G401 (cell line): Measurements from ENCODE around the gene ENAH. TPM values are rescaled to one million over a fixed set of nuclear protein-coding genes. Genes with fewer than 3 reads are reported as not detected.

Experiments used
- DNase-seq: peaks from one replicate; pipeline ENCODE4 v3.0.0-alpha.2; 2015; ENCODE audit warnings: low spot score
- in situ Hi-C: cut with HindIII; loops from 2 replicates; pipeline ENCODE4 v1.10.0; 2016; ENCODE audit warnings: low sequenced_read_pairs, mixed read lengths
- total RNA-seq: library from RNA; depleted of rRNA; stranded (reverse); fragments of >200 nt; shearing (Covaris generic); gene quantifications from 2 replicates; pipeline ENCODE4 v1.2.3, GENCODE V29; 2014

The ENAH gene
- total RNA-seq, 1 experiment from 2014 or later, result 90.0 TPM

DNA sequence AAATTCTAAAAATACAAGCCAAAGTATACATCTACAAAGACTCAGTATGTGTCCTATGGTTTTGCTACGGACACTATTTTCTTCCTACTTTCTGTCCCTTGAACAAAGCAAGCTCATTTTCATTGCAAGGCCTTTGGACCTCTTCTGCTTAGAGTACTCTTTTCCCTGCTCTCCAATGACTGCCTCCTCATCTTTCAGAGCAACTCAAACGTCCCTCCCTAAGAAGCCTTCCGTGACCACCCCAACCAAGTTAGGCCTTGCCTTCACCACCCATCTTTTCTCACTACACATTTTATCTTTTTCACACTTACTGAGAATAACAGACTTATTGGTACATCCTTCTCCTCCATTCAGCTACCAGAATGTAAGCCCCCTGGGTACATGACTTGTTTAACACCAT lies 39.9 kb downstream of the ENAH start:
- DNase-seq, result no peak
- in situ Hi-C loops, result no loop called here

DNA sequence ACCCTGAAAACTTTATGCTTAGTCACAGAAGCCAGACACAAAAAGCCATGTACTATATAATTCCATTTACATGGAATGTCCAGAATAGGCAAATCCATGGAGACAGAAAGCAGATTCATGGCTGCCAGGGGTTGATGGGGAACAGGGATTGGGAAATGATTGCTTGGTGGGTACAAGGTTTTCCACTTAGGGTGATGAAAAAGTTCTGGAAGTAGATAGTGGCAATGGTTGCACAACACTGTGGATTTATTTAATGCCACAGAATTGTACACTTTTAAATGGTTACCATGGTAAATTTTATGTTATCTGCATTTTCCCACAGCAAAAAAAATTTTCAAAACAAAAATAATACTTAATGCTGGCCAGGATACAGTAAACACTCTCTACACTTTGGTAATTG lies 40.6 kb downstream of the ENAH start:
- in situ Hi-C loops, result no loop called here
- no peak for DNase-seq

DNA sequence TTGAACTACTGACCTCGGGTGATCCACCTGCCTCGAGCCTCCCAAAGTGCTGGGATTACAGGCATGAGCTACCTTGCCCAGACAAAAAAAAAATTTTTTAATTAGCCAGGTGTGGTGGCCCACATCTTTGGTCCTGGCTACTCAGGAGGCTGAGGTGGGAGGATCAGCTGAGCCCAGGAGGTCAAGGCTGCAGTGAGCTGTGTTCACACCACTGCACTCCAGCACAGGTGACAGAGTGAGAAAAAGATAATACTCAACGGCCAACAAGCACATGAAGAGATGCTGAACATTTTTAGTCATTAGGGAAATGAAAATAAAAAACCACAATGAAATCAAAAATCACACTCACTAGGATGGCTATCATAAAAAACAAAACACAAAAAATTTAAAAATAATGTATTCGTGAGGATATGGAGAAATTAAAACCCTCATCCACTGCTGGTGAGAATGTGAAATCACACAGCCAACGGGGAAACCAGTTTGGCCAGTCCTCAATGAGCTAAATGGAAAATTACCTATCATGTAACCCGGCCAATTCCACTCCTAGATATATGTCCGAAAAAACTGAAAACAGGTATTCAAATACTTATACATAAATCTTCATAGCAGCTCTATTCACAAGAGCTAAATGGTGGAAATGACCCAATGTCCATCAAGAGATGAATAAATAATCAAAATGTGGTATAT lies 41.2 kb downstream of the ENAH start:
- DNase-seq, result no peak
- in situ Hi-C loops, result no loop called here

DNA sequence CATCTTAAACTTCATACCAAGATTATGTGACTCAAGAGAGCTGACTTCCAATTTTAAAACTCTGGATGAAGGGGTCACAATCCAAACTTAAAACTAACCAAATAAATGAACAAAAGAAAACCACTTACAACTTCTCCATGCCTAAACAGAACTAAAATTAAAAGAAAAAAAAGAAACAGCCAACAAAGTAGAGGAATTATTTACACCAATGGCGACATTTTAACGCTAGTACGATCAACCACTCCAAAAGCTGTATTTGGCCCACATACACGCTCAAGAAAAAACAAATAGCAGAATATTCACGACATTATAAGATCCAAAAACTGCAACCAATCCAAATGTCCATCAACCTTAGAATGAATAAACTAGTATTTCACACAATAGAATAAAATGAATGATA lies 42.4 kb downstream of the ENAH start:
- DNase-seq, result no peak
- in situ Hi-C loops, result no loop called here

DNA sequence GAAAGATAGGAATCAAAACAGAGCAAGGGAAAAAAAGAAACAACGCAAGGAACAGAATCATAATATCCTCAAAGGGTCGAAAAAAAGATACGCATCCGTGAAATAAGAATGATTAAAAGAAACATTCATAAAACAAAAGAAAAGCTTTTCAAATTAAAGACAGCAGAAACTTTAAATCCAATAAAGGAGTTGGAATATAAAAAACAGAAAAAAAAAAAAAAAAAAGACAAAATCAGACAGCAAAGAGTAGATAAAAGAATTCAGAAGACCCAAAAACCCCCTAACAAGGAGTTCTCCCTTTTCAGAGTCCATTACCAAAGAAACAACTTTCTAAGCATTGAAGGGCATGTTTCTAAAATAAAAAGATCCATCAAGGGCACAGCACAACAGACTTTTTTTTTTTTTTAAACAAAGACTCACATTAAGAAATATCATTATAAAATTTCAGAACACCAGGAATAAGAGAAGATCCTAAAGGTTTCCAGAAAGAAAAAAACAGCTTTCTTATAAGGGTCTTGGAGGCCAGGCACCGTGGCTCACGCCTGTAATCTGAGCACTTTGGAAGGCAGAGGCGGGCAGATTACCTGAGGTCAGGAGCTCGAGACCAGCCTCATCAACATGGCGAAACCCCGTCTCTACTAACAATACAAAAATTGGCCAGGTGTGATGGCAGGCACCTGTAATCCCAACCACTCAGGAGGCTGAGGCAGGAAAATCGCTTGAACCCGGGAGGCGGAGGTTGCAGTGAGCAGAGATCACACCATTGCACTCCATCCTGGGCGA lies 44.7 kb downstream of the ENAH start:
- no peak for DNase-seq

DNA sequence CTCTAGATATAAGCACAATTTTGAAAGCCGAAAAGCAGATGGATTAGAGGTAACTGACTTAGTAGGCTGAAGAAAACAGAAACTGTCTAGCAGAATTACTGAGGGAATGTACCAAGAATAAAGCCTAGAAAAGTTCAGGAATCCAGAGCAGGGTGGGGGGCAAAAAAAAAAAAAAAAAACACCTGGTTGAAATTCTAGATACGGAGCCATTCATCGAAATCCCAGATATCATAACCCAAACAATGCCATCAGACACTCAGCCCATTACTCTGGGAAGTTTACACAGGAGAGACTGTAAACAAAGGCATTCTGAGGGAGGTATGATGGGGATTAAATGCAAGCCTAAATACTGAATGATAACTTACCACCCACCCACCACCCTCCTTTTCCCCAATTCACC lies 45.6 kb downstream of the ENAH start:
- no peak for DNase-seq
- in situ Hi-C loops, result no loop called here

More for the DNA sequence above, 44.7 kb downstream of the ENAH start:
- in situ Hi-C loops, result no loop called here

DNA sequence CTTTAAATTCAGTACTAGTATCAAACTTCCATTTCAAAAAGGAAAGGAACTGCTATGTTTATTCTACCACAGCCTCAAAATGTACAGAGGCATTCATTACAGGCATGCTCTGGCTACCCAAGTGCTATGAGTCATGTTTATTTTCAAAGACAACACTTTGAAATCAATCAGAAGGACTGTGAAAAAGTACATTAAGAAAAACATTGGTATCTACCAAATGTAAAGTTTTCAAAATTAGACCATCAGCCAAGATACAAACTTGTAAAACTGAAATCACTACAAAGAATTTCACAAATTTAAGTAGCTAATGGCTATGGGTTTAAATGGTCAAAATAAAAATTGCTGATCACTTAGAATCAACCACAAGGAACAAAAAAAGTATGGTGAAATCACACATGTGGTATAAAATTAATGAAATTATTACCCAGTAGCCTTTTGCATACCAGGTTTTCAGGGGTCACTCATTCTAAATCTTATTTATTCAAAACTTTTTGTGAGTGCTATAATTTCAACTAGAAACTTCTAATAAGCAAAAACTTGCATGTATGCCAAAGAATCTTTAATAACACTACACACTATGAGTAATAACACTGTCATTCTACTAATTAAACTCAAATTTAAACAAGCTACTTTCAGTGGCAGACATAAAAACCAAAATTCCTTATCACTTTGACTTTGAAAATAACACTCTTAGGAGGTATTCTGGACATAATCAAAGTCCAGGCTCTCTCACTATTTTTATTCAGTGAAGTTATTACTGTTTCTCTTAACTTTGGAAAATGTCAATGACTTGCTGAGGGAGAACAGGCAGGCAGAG lies 49.2 kb downstream of the ENAH start:
- in situ Hi-C loops, result no loop called here
- no peak for DNase-seq

DNA sequence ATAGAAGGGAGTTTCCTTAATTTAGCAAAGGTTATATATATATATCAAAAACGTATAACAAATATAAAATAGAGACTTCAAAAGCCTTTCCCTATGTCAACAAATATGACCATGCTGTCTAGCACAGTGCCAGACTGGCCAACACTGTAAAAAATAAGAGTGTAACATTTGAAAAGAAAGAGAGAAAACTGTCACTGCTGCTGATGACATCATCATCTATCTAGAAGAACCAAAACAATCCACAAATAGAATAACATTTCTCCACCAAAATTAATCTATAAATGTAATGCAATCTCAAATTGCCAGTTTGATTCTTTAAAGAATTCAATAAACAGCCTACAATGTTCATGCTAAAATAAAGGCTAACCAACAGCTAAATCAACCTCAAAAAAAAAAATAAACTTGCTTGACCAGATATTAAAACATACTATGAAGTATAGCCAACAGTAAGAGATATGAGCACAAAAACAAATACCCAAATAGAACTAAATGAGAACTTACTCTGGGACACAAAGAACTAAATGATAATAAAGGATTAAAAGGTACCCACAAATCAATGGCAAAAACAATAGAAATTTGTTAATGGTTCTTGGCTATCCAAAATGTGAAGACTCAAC lies 50.2 kb downstream of the ENAH start:
- in situ Hi-C loops, result no loop called here
- no peak for DNase-seq

DNA sequence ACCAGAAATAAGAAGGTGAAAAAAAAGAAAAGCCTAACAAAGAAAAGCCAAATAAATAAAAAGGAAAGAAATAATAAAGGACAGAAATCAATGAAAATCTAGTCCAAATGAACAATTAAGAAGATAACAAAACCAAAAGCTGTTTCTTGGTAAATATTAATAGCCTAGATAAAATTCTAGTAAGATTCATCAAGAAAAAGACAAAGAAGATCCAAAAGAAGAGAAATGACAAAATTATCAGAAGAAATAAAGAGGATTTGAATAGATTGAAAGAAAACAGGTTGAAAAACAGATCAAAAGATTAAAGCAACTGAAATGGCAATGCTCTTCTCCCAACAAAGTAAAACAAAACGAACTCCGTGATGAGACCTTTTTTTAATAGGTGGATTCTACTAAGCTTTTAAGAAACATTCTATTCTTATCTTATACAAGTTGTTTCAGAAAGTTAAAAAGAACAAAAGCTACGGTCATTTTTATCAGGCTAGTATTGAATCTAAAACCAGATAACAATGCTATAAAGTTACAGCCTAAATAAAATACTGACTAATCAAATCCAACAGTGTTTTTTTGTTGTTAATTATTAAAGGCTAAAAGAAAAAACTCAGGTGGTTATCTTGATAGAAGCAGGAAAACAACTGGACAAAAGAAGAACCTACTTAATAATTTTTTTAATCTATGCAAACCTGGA lies 50.9 kb downstream of the ENAH start:
- in situ Hi-C loops, result no loop called here
- DNase-seq, result no peak

DNA sequence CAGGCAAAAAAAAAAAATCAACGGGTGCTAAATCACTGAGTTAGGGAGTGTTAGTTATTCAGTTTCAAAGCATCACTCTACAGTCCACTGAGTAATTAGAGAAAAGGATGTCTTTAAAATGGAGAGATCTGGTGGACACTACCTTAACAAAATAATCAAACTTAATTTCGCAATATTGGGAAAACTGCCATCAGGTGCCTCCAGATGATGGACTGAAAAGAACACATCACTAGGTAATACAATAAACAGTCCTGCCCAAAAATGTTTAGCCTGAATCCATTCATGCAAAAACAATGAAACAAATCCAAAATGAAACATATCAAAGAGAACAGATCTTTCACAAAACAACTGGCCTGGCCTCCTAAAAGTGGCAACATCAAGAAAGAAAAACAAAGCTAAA lies 54.1 kb downstream of the ENAH start:
- DNase-seq, result no peak
- in situ Hi-C loops, result no loop called here

DNA sequence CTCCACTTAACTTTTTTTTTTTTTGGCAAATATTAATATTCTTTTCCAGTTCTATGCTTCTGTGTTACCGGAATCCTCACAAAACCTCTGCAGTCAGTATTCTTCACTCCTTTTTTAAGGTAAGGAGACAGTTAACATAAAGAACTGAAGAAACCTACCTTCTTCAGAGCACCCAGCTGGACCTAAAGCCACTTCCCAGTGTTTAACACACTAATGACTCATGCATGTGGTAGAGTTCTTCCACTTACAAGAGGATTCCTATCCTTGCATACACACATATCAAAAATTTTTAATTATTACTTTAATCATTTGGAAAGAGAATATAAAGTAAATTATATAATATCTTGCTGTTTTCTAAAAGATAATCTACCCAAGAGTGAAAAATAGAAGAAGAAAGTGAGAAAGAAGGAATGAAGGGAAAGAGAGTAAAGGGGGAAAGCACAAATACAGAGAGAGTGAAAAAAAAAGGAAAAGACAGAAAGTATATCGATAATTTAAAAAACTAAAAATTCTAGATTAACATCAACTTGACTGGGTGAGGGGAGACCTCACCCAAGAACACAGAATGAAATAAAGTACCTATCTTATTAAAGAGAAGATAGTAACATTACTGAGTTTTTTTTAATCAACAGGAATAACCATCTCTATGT lies 54.9 kb downstream of the ENAH start:
- in situ Hi-C loops, result no loop called here
- DNase-seq, result no peak

DNA sequence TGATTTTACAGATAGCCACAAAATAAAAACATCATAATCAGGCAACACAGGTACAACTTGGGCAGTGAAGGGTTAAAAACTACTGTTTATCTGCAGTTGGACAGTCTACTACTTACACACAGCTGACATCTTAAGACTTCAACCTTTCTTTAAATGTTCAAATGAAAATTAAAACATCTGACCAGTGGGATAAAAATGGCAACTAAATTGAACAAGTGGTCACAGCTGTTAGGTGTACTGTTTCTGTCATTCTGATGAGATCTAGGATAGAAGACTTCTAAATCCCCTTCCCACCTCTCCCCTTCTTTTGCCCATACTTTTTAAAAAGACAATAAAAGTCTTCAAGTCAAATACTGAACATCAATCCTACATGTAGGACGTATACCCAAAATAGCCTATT lies 56.2 kb downstream of the ENAH start:
- no peak for DNase-seq
- in situ Hi-C loops, result no loop called here

DNA sequence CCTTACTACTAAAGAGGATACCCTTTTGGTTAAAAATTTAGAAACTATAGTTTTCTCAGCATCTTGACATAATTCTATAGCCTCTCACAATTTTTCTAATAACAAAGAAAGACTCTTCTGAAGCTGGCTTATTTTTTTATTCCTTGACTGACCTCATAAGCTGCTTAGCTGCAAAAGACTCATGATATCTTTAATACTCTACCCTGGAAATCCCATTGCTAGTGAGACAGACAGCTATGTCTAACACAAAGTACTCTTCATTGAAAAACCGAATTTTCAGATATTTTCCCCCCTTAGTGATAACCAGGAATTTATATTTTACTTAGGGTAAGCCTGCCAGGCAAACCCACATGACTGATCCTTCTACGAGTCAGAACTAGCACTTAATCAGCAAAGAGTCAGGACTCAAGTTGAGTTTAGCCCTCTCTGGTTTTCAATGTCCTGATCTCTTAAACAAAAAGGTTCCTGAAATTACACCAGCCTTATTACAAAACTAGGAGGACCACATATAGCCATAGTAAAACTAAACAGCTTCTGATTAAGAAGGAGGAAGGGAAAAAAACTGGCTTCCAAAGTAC lies 56.9 kb downstream of the ENAH start:
- in situ Hi-C loops, result no loop called here
- no peak for DNase-seq

DNA sequence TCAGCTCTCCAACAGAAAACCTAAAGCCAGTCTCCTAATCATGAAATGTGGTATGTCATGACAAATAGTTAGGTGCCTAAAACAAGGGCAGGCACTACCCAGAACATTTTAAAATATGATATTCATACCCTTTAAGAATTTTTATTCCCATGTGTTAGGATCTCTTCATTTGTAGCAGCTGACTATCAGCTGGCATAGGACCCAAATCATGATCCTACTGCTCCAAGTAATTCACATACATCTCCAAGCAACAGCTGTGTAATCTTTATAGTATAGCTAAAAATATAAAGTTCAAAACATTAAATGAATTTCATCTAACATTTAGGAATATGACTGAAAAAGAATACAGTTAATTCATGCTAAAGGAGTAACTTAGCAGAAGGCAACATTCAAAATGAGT lies 57.5 kb downstream of the ENAH start:
- no peak for DNase-seq
- in situ Hi-C loops, result no loop called here

DNA sequence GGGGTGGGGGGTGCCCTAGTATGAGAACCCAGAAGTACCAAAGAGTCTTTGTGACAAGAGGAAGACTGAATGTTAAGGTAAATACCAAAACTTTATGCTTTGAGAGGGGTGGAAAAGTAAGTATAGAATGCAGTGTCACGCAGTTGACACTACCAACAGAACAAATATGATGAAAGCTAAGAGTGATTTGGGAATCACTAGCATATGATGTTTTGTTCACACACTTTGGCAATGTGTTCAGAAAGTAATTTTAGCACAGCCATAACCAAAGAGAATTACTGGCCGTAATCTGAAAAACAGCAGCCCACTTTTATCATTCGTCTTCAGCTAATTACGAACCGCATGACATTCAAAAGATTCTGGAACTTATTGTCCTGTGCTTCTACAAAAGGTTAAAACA lies 59.5 kb downstream of the ENAH start:
- DNase-seq, result no peak
- in situ Hi-C loops, result no loop called here

DNA sequence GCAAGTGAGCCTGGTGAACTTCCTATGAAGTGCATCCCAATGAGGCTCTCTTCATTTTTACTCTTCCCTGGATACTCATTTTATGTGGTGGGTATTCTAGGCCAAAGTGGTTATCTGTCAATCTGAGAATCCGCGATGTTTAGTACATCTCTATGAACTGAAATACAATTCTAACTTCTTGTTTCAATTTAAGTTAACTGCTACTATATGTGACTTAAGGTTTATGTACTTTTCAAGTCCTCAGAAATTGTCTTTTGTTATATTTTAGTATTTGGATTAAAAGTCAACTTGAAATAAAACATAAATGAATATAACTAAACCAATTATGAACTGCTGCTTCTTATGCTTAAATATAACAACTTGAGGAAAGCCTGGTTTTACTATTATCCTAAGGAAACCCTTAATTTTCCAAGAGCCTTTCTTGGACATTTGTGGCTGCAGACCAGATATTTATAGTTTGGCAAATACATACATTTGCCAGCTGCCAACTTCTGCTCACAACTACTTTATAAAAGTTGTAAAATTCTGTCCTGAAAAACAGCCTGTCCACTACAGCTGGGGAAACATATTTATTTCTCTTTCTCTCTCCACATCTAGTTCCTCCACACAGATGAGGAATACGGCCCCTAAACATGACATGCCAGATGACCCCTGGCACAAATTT lies 60.4 kb downstream of the ENAH start:
- in situ Hi-C loops, result no loop called here
- DNase-seq, result no peak

DNA sequence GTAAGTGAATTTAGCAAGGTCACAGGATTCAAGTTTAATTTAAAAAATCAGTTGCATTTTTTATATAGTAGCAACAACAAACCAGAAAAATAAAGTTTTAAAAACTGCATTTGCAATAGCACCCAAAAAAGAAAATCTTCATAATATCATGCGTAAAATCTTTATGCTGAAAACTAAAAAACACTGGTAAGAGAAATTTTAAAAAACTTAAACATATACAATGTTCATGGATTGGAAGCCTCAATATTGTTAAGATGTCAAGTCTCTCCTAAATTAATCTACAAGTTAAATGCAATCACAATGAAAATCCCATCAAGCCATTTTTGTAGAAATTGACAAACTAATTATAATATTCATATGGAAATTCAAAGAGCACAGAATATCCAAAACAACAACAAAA lies 65.6 kb downstream of the ENAH start:
- in situ Hi-C loops, result no loop called here
- DNase-seq, result no peak

DNA sequence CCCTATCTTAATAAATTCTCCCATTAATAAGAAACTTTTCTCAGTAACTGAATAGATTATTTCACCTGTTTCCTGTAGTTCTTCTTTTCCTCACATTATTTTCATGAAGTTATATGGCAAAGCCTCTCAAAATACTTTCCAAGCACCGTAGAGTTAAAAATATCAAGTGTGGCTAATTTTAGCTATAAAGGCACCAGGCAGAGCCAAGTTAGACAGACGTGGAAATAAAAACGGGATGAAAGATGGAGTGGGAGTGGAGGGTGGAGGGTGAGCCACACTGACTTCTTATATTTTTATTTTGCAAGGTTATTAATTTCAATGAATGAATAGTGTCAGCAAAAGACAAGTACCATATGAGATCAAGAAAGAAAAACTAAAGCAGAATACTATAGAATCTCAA lies 71.7 kb downstream of the ENAH start:
- no peak for DNase-seq
- in situ Hi-C loops, result no loop called here
